ENCODE data around the gene KCNQ1. TPM values are rescaled to one million over a fixed set of nuclear protein-coding genes. Genes with fewer than 3 reads are reported as not detected.

Gene KCNQ1
- total RNA-seq, 1 donor from 2014 or later: 0.16 TPM

DNA sequence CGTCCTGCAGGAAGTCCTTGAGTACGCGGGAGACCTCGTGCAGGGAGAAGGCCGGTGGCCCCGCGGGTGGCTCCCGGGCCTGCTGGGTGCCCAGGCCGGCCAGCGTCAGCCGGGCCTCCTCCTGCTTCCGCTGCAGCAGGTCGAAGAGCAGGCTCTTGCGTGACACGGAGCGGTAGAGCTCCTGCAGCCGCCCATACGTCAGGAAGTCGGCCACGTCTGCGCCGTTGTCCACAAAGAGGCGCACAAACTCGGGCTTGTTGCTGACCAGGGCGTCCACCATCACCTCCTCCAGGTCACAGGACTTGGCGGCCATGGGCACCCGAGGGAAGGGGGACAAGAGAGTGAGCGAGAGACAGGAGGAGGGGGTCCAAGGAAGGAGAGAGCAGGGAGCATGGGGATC is 29.6 kb upstream of the KCNQ1 start:
- TF ChIP-seq CTCF (IDR thresholded peaks at IDR 0.05): no peak
- H3K36me3 Mint-ChIP-seq (ENCODE audit: unreplicated experiment): no peaks in the 10 kb centered on the region
- no peak for DNase-seq (ENCODE audit: extremely low spot score, unreplicated experiment)
- no peak overlapping the region for H3K4me3 Mint-ChIP-seq (ENCODE audit: unreplicated experiment)
- no peaks in the 10 kb centered on the region for H3K9me3 Mint-ChIP-seq (ENCODE audit: unreplicated experiment)
- H3K4me1 Mint-ChIP-seq (ENCODE audit: unreplicated experiment): peaks cover 2% of the 10 kb centered on the region
- H3K27me3 Mint-ChIP-seq (ENCODE audit: unreplicated experiment): no peaks in the 10 kb centered on the region
- H3K27ac Mint-ChIP-seq (ENCODE audit: unreplicated experiment): no peak overlapping the region

DNA sequence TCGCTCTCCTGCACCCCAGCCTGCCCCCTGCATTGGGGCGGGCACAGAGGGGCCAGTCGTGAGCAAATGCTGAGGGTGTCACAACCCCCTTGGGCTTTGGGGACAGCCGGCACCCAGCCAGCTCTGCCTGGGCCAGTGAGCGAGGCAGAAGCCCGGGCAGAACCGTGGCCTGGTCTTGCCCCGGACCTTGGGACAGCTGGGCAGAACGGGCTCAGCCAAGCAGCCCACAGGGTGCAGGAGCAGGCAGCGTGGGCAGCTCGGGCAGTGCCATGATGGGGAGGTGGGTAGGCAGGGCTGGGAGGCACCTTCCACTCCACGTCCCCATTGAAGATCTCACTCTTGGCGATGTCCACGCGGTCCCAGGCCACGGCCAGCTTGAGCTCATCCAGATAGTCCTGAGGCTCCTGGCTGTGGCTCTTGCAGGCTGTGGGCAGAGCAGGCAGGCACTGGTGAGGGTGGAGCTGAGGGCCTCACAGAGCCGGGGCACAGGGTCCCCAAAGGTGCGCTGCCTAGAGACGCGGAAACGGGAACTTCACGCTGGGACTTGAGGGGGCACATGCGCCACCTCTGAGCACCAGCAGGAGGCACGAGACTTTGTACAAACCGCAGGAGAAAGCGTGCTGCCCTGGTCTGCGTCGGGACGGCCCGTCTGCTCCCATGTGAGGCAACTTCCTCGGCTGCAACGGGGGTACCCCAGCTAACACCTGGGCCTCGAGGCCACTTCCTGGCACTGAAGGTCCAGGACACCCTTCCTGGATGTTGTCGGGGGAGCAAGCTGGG is 29.0 kb upstream of the KCNQ1 start:
- no peak for TF ChIP-seq CTCF (IDR thresholded peaks at IDR 0.05)
- Mint-ChIP-seq H3K36me3 (ENCODE audit: unreplicated experiment) (no peaks in the 10 kb centered on the region), H3K9me3 (ENCODE audit: unreplicated experiment) (no peaks in the 10 kb centered on the region), H3K4me3 (ENCODE audit: unreplicated experiment) (no peak overlapping the region), H3K27me3 (ENCODE audit: unreplicated experiment) (no peaks in the 10 kb centered on the region), H3K4me1 (ENCODE audit: unreplicated experiment) (peaks cover 2% of the 10 kb centered on the region), H3K27ac (ENCODE audit: unreplicated experiment) (no peak overlapping the region)
- DNase-seq (ENCODE audit: extremely low spot score, unreplicated experiment): no peak

DNA sequence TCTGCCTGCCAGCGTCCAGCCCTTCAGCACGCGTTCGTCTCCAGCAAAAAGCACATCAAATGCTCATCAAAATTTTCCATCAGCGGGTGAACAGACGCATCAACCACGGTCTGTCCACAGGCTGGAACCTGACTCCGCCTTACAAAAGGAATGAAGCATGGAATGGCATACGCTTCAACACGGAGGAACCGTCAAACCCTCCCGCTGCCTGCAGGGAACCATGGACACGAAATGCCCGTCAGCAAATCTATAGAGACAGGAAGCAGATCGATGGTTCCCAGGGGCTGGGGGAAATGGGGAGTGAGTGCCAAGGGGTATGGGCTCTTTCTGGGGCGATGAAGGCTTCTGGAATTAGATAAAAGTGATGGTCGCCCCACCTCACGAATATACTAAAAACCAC is 28.0 kb upstream of the KCNQ1 start:
- no peak for DNase-seq (ENCODE audit: extremely low spot score, unreplicated experiment)
- TF ChIP-seq CTCF (IDR thresholded peaks at IDR 0.05): no peak
- Mint-ChIP-seq H3K27me3 (ENCODE audit: unreplicated experiment) (no peaks in the 10 kb centered on the region), H3K36me3 (ENCODE audit: unreplicated experiment) (no peaks in the 10 kb centered on the region), H3K9me3 (ENCODE audit: unreplicated experiment) (no peaks in the 10 kb centered on the region), H3K27ac (ENCODE audit: unreplicated experiment) (no peak overlapping the region), H3K4me3 (ENCODE audit: unreplicated experiment) (no peak overlapping the region), H3K4me1 (ENCODE audit: unreplicated experiment) (peaks cover 2% of the 10 kb centered on the region)

DNA sequence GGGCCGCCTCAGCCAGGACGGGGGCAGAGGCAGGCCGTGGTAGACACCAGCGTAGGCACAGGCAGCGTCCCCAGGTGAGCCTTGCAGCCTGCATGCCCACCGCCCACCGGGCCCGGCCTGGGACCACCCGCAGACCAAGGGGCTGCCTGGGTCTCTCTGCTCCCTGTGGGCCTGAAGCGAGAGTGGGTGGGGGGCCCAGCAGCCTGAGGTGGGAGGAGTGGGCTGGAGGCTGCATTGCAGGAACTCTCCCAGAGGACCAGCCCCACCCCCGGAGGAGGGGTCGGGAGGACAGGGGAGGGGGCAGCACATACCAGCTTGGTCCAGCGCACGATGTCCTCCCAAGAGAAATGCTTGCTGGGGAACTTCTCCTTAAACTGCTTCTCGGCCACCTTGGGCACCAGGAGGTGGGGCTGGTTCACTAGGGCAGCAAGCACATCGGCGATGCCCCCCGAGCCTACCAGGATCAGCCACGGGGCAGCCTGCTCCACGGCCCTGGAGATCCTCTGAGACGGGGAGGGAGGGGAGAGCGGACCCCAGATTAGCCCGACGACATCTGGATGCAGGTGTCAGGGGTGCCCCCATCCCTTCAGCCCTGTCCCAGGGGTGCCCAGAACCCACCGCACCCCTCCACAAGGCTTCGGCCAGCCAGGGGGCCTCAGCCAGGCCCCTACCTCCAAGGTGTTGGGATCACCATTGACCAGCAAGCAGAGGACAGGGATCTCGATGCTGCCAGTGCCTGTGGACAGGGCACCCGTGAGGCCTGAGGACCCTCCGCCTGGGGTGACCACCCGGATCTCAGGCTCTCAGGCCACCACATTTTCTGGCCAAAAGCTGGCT is 26.7 kb upstream of the KCNQ1 start:
- no peak for DNase-seq (ENCODE audit: extremely low spot score, unreplicated experiment)
- Mint-ChIP-seq H3K4me3 (ENCODE audit: unreplicated experiment) (no peak overlapping the region), H3K4me1 (ENCODE audit: unreplicated experiment) (peaks cover 2% of the 10 kb centered on the region), H3K27me3 (ENCODE audit: unreplicated experiment) (no peaks in the 10 kb centered on the region), H3K9me3 (ENCODE audit: unreplicated experiment) (no peaks in the 10 kb centered on the region), H3K36me3 (ENCODE audit: unreplicated experiment) (no peaks in the 10 kb centered on the region), H3K27ac (ENCODE audit: unreplicated experiment) (no peak overlapping the region)
- TF ChIP-seq CTCF (IDR thresholded peaks at IDR 0.05): no peak

DNA sequence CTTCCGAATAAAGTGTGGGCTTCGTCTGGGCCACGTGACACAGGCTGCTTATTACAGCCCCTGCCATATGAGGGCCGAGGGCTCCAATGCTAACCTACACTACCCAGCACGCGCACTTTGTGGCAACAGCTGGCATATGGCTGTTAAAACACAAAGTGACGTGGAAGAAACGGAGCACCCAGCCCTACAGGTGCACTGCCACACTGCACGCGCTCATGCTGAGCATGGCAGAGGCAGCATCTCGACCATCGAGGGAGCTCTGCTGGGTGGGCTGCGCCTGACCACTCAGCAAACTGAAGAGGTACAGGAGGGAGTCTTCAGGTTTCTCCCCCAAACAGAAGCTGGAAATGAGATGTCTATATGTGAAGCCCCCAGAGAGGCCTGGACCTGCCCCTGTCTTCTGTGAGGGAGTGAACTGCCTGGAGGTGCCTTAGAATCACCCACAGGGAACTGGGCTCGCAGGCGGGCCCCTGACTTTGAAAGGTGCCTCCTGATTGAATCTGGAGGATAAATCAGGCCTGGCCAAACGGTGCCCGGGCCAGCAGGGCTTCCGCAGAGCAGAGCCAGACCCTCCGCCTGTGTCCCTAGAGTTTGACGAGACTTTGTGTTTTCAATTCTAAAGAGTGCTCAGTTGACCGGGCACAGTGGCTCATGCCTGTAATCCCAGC is 26.0 kb upstream of the KCNQ1 start:
- Mint-ChIP-seq H3K9me3 (ENCODE audit: unreplicated experiment) (no peaks in the 10 kb centered on the region), H3K4me3 (ENCODE audit: unreplicated experiment) (no peak overlapping the region), H3K27ac (ENCODE audit: unreplicated experiment) (no peak overlapping the region), H3K4me1 (ENCODE audit: unreplicated experiment) (peaks cover 2% of the 10 kb centered on the region), H3K36me3 (ENCODE audit: unreplicated experiment) (no peaks in the 10 kb centered on the region), H3K27me3 (ENCODE audit: unreplicated experiment) (no peaks in the 10 kb centered on the region)
- no peak for TF ChIP-seq CTCF (IDR thresholded peaks at IDR 0.05)
- no peak for DNase-seq (ENCODE audit: extremely low spot score, unreplicated experiment)

Measured in osteocyte (in vitro differentiated cells).